Osteoblast (primary cell): ENCODE results near the gene BTLA. TPM values are rescaled to one million over a fixed set of nuclear protein-coding genes. Genes with fewer than 3 reads are reported as not detected.
"Not testable (repeated sequence)": the region's sequence is repeated elsewhere in the genome, so short reads cannot be mapped to it uniquely, and the experiment has no call there.

ENCODE experiments used
- DNase-seq: peaks from one replicate; pipeline ENCODE4 v3.0.0; 2011; ENCODE audit warnings: low spot score, mixed read lengths; ENCODE audit not compliant: insufficient read length; ENCODE audit errors: missing footprints
- H2AFZ ChIP-seq: 2 replicates; pipeline ENCODE4 v1.6.0; 2011; ENCODE audit warnings: mild to moderate bottlenecking, low read length
- H3K27ac ChIP-seq: 2 replicates; pipeline ENCODE4 v1.5.1; 2011; ENCODE audit warnings: mild to moderate bottlenecking, low read depth, low read length, moderate library complexity
- H3K27me3 ChIP-seq: 2 replicates; pipeline ENCODE4 v1.6.0; 2012; ENCODE audit warnings: mild to moderate bottlenecking, control low read depth, inconsistent platforms, low read length, moderate library complexity; ENCODE audit not compliant: insufficient read depth
- H3K36me3 ChIP-seq: 2 replicates; pipeline ENCODE4 v1.5.1; 2011; ENCODE audit warnings: mild to moderate bottlenecking, low read length, control low read depth, moderate library complexity; ENCODE audit not compliant: insufficient read depth
- H3K4me1 ChIP-seq: 2 replicates; pipeline ENCODE4 v1.5.1; 2011; ENCODE audit warnings: mild to moderate bottlenecking, low read length, control low read depth, moderate library complexity; ENCODE audit not compliant: insufficient read depth
- H3K4me2 ChIP-seq: 2 replicates; pipeline ENCODE4 v1.6.0; 2011; ENCODE audit warnings: mild to moderate bottlenecking, low read length; ENCODE audit not compliant: insufficient read depth
- H3K4me3 ChIP-seq: fragments of 200-600 bp; sonication (generic); 3 replicates; pipeline ENCODE4 v1.5.1; 2012; ENCODE audit warnings: mild to moderate bottlenecking, low read length, inconsistent platforms; ENCODE audit not compliant: insufficient read depth
- H3K79me2 ChIP-seq: 2 replicates; pipeline ENCODE4 v1.6.0; 2012; ENCODE audit warnings: mild to moderate bottlenecking, low read length, control low read depth, inconsistent platforms; ENCODE audit not compliant: insufficient read depth
- H3K9me3 ChIP-seq: 2 replicates; pipeline ENCODE4 v1.5.1; 2011; ENCODE audit warnings: low read depth, low read length, control low read depth
- H4K20me1 ChIP-seq: 2 replicates; pipeline ENCODE4 v1.6.0; 2012; ENCODE audit warnings: mild to moderate bottlenecking, low read length, control low read depth; ENCODE audit not compliant: insufficient read depth
- total RNA-seq: library from RNA; depleted of rRNA; stranded (reverse); fragments of >200 nt; gene quantifications from 2 replicates; pipeline ENCODE4 v1.2.3, GENCODE V29; 2012
- TF ChIP-seq, protein P1 (sequence below): IDR thresholded peaks from 2 replicates; pipeline ENCODE4 v1.5.1; 2011; ENCODE audit warnings: mild to moderate bottlenecking, low read depth, low read length, moderate library complexity; ENCODE audit errors: extremely low read depth

BTLA gene
- total RNA-seq, 1 donor: 0.36 TPM

DNA sequence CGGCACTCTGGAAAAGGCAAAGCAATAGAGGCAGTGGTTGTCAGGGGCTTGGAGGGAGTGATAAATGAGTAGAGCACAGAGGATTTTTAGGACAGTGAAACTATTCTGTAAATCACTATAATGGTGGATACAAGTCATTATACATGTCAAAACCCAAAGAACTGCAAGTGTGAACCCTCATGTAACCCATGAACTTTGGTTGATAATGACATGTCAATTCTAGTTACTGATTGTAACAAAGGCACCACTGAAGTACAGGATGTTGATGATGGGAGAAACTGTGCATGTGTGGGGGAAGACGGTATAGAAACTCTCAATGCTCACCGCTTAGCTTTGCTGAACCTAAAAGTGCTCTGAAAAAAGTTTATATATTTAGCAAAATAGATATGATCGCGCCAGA lies 36.0 kb downstream of the BTLA start:
- Histone ChIP-seq H2AFZ (no peak overlapping the region), H4K20me1 (no peaks in the 10 kb centered on the region), H3K27ac (no peak overlapping the region), H3K27me3 (peaks cover under 1% of the 10 kb centered on the region), H3K9me3 (no peaks in the 10 kb centered on the region), H3K4me1 (no peaks in the 10 kb centered on the region), H3K79me2 (no peaks in the 10 kb centered on the region), H3K4me2 (no peak overlapping the region), H3K4me3 (no peak overlapping the region), H3K36me3 (no peaks in the 10 kb centered on the region)
- no peak for DNase-seq
- TF ChIP-seq, protein P1, sequence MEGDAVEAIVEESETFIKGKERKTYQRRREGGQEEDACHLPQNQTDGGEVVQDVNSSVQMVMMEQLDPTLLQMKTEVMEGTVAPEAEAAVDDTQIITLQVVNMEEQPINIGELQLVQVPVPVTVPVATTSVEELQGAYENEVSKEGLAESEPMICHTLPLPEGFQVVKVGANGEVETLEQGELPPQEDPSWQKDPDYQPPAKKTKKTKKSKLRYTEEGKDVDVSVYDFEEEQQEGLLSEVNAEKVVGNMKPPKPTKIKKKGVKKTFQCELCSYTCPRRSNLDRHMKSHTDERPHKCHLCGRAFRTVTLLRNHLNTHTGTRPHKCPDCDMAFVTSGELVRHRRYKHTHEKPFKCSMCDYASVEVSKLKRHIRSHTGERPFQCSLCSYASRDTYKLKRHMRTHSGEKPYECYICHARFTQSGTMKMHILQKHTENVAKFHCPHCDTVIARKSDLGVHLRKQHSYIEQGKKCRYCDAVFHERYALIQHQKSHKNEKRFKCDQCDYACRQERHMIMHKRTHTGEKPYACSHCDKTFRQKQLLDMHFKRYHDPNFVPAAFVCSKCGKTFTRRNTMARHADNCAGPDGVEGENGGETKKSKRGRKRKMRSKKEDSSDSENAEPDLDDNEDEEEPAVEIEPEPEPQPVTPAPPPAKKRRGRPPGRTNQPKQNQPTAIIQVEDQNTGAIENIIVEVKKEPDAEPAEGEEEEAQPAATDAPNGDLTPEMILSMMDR: no peak

DNA sequence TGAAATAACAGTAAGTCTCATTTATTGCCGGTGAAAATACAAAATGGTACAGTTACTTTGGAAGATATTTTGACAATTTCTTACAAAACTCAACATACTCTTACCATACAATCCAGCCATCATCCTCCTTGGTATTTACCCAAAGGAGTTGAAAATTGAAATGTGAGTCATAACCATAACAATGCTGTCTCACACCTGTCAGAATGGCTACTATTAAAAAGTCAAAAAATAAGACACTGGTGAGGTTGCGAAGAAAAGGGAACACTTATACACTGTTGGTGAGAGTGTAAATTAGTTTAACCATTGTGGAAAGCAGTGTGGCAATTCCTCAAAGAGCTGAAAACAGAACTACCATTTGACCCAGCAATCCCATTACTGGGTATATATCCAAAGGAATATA lies 37.5 kb downstream of the BTLA start:
- not testable (repeated sequence) for DNase-seq, H3K4me1 ChIP-seq, H2AFZ ChIP-seq, H3K79me2 ChIP-seq, H3K27me3 ChIP-seq, H3K9me3 ChIP-seq, H3K4me2 ChIP-seq, H4K20me1 ChIP-seq, H3K4me3 ChIP-seq, H3K36me3 ChIP-seq, H3K27ac ChIP-seq

DNA sequence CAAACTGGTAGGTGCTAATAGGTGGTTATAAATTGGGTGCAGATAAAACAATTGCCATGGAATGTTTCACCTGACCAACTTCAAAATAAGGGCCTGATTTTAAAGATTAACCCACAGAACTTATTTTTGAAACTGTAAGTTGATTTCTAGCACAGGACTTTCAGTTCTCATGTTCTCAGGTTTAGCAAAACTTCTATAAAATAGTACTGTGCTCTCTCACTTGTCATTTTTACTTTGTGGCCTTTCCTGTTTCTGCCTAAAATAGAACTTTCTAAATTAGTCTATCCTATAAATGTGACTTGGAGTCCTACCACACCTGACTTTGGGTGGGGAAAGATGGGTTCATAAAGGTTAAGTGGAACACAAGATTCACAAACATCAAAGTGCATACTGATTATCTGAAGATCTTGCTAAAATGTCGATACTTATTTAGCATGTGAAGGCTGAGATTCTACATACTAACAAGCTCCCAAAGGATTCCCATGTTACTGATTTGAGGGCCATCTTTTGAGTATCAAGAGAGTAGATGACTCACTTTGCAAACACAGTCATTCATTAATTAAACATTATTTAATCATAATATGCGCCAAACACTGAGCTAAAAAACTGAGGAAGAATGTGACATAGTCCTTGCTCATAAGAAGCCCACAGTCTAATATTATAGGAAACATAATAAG lies 38.6 kb downstream of the BTLA start:
- H3K36me3 ChIP-seq: no peaks in the 10 kb centered on the region
- H3K4me2 ChIP-seq: no peak overlapping the region
- H2AFZ ChIP-seq: no peak overlapping the region
- H3K9me3 ChIP-seq: no peaks in the 10 kb centered on the region
- no peak overlapping the region for H3K4me3 ChIP-seq
- H3K27me3 ChIP-seq: peaks cover 2% of the 10 kb centered on the region
- H3K79me2 ChIP-seq: no peaks in the 10 kb centered on the region
- TF ChIP-seq, protein P1: no peak
- DNase-seq: no peak
- H3K4me1 ChIP-seq: no peaks in the 10 kb centered on the region
- H4K20me1 ChIP-seq: no peaks in the 10 kb centered on the region
- no peak overlapping the region for H3K27ac ChIP-seq

GRCh38 chr3:112459750-112460149 lies 39.5 kb downstream of the BTLA start:
- no peak for DNase-seq
- no peaks in the 10 kb centered on the region for H4K20me1 ChIP-seq
- H3K27ac ChIP-seq: no peak overlapping the region
- H3K9me3 ChIP-seq: no peaks in the 10 kb centered on the region
- TF ChIP-seq, protein P1: no peak
- H3K79me2 ChIP-seq: no peaks in the 10 kb centered on the region
- H3K36me3 ChIP-seq: no peaks in the 10 kb centered on the region
- no peak overlapping the region for H3K4me3 ChIP-seq
- H3K4me1 ChIP-seq: no peaks in the 10 kb centered on the region
- peaks cover 2% of the 10 kb centered on the region for H3K27me3 ChIP-seq
- H2AFZ ChIP-seq: no peak overlapping the region
- H3K4me2 ChIP-seq: no peak overlapping the region
